Breast epithelium (tissue), 3 donors: Measurements from ENCODE around the gene TECTA.

Experiments
- POLR2A ChIP-seq: fragments of 450-650 bp; IDR thresholded peaks from one replicate; pipeline ENCODE4 v1.6.1; 2016; ENCODE audit warnings: antibody characterized with exemption, mild to moderate bottlenecking, moderate library complexity
- POLR2AphosphoS5 ChIP-seq, 3 donors: sonication (generic); formaldehyde crosslinking; IDR thresholded peaks; one replicate each; pipeline ENCODE4 v1.6.1; 2017; ENCODE audit warnings: antibody characterized with exemption in 3 of 3
- TF ChIP-seq, protein P1 (sequence below), 3 donors: fragments of 450-650 bp; IDR thresholded peaks; one replicate each; pipeline ENCODE4 v1.5.1; 2016 to 2017; ENCODE audit warnings: antibody characterized with exemption in 3 of 3, mild to moderate bottlenecking in 3 of 3, moderate library complexity in 3 of 3

DNA sequence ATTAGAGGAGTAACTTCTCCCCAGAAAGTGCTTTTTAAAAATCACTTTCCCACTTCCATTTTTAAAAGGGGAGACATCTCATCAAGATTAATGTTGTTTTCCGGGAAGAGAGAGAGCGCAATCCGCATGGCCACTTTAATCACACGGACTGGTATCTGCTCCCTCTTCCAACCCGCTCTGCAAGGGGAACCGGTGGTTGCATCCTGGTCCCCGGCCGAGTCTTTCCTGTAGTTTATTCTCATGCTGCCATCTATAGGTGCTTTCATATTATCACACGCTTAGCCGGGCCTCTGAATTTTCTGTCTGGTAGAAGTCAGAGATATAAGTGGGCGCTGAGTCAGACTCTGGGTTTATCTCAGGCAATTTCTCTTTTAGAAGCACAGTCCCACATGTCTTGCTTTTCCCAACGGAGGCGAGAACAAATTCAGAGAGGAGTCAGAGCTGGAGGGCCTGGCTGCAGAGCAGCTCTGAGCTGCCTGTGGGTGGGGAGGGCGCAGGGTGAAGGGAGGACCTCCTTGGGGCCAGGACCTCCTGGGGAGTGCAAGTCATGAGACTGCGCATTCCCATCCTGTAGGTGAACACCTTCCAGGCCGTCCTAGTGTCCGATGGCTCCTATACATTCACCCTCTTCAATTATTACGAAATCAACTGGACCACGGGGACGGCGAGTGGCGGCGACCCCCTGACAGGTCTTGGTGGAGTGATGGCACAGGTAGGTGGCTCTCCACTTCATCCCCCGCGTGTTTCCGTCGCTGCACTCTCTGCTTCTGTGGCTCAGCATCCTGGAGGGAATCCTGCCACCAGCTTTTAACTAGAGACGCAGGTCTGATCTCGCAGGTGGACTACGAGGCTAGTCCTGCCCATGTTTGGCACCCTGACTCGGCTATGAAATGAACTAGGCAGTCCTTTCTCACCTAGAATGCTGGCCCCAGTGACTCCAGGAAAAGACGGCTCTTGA lies 11.7 kb downstream of the TECTA start:
- TF ChIP-seq, protein P1, sequence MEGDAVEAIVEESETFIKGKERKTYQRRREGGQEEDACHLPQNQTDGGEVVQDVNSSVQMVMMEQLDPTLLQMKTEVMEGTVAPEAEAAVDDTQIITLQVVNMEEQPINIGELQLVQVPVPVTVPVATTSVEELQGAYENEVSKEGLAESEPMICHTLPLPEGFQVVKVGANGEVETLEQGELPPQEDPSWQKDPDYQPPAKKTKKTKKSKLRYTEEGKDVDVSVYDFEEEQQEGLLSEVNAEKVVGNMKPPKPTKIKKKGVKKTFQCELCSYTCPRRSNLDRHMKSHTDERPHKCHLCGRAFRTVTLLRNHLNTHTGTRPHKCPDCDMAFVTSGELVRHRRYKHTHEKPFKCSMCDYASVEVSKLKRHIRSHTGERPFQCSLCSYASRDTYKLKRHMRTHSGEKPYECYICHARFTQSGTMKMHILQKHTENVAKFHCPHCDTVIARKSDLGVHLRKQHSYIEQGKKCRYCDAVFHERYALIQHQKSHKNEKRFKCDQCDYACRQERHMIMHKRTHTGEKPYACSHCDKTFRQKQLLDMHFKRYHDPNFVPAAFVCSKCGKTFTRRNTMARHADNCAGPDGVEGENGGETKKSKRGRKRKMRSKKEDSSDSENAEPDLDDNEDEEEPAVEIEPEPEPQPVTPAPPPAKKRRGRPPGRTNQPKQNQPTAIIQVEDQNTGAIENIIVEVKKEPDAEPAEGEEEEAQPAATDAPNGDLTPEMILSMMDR (IDR thresholded peaks at IDR 0.05) = peak in 2 of 3 donors; percentile 49 to 52
- TF ChIP-seq POLR2A = no peak
- TF ChIP-seq POLR2AphosphoS5 (IDR thresholded peaks at IDR 0.05) = no peak
